Fibroblast of mammary gland (primary cell): ENCODE results near the gene SLC22A23.

Experiments used
- DNase-seq: peaks from one replicate; pipeline ENCODE4 v3.0.0-alpha.2; 2010; ENCODE audit warnings: low read depth
- H3K4me3 ChIP-seq: 2 replicates; pipeline ENCODE4 v1.5.1; 2011; ENCODE audit warnings: low read depth, mild to moderate bottlenecking, low read length, moderate library complexity; ENCODE audit not compliant: control insufficient read depth
- CTCF ChIP-seq: conservative IDR thresholded peaks from 2 replicates; pipeline ENCODE4 v1.5.1; 2011; ENCODE audit warnings: low read depth, low read length, inconsistent platforms; ENCODE audit not compliant: control insufficient read depth, insufficient read depth

Gene SLC22A23

GRCh38 chr6:3316331-3316730, 140.5 kb downstream of the SLC22A23 start:
- no peak for TF ChIP-seq CTCF
- no peak for DNase-seq
- no peak overlapping the region for H3K4me3 ChIP-seq

GRCh38 chr6:3315841-3316240, 141.0 kb downstream of the SLC22A23 start:
- DNase-seq = no peak
- TF ChIP-seq CTCF = no peak
- H3K4me3 ChIP-seq = no peak overlapping the region

GRCh38 chr6:3314621-3315467, 142.0 kb downstream of the SLC22A23 start:
- TF ChIP-seq CTCF = no peak
- no peak overlapping the region for H3K4me3 ChIP-seq
- DNase-seq = no peak

- no peak for DNase-seq
- H3K4me3 ChIP-seq = no peak overlapping the region
- TF ChIP-seq CTCF = no peak
These were observed 142.7 kb downstream of the SLC22A23 start for GRCh38 chr6:3314176-3314575.

- TF ChIP-seq CTCF = no peak
- H3K4me3 ChIP-seq = no peak overlapping the region
- no peak for DNase-seq
These were observed 144.1 kb downstream of the SLC22A23 start for GRCh38 chr6:3312604-3313231.

GRCh38 chr6:3311826-3312225, 145.0 kb downstream of the SLC22A23 start:
- no peak overlapping the region for H3K4me3 ChIP-seq
- DNase-seq = no peak
- no peak for TF ChIP-seq CTCF
